ENCODE data around the gene CD40LG. TPM values are rescaled to one million over a fixed set of nuclear protein-coding genes. Genes with fewer than 3 reads are reported as not detected.

Gene CD40LG
- total RNA-seq, 2 experiments from 2014 or later, result 7.1 to 7.6 TPM

- ChIA-PET CTCF (interaction anchor here (0.6 to 1.2 kb wide), 2 partner anchors 13 to 20 kb away, joined by 3 to 7 read pairs; no protein-coding TSS in a partner anchor), POLR2A (interaction anchor here (0.5 kb wide), 1 partner anchor 11 kb away, joined by 3 read pairs; no protein-coding TSS in a partner anchor)
Measured at GRCh38 chrX:136639506-136640176, 8.3 kb upstream of the CD40LG start.

GRCh38 chrX:136643243-136643642, 4.7 kb upstream of the CD40LG start:
- ChIA-PET POLR2A (no interaction called here), CTCF (interaction anchor here (0.5 kb wide), 1 partner anchor 116 kb away, joined by 5 read pairs; no protein-coding TSS in a partner anchor)

GRCh38 chrX:136646602-136647239, 1.2 kb upstream of the CD40LG start:
- POLR2A ChIA-PET, result interaction anchor here (0.7 kb wide), 1 partner anchor 153 kb away, joined by 3 read pairs; no protein-coding TSS in a partner anchor
- CTCF ChIA-PET, result no interaction called here

- ChIA-PET CTCF (no interaction called here), POLR2A (interaction anchor here (0.6 to 0.7 kb wide), 2 partner anchors 11 to 68 kb away, joined by 3 to 4 read pairs; no protein-coding TSS in a partner anchor)
Measured at GRCh38 chrX:136650811-136651210, 2.9 kb downstream of the CD40LG start.

- ChIA-PET CTCF (no interaction called here), POLR2A (no interaction called here)
Measured at GRCh38 chrX:136652822-136653723, 5.1 kb downstream of the CD40LG start.

GRCh38 chrX:136656361-136656964, 8.5 kb downstream of the CD40LG start:
- POLR2A ChIA-PET, result no interaction called here
- CTCF ChIA-PET, result no interaction called here

GRCh38 chrX:136658151-136658550, 10.2 kb downstream of the CD40LG start:
- POLR2A ChIA-PET, result no interaction called here
- CTCF ChIA-PET, result no interaction called here

- CTCF ChIA-PET, result no interaction called here
- POLR2A ChIA-PET, result interaction anchor here (0.5 to 0.6 kb wide), 2 partner anchors 71 to 83 kb away, joined by 3 to 5 read pairs; no protein-coding TSS in a partner anchor
Measured at GRCh38 chrX:136659174-136659573, 11.2 kb downstream of the CD40LG start.

- CTCF ChIA-PET, result no interaction called here
- POLR2A ChIA-PET, result no interaction called here
Measured at GRCh38 chrX:136660896-136661295, 12.9 kb downstream of the CD40LG start.

- POLR2A ChIA-PET, result no interaction called here
- CTCF ChIA-PET, result no interaction called here
Measured at GRCh38 chrX:136662104-136662503, 14.1 kb downstream of the CD40LG start.

GRCh38 chrX:136662976-136663375, 15.0 kb downstream of the CD40LG start:
- ChIA-PET CTCF (interaction anchor here (0.5 kb wide), 1 partner anchor 275 kb away, joined by 3 read pairs; no protein-coding TSS in a partner anchor), POLR2A (no interaction called here)

GRCh38 chrX:136665258-136665900, 17.4 kb downstream of the CD40LG start:
- CTCF ChIA-PET, result no interaction called here
- POLR2A ChIA-PET, result no interaction called here

GRCh38 chrX:136666088-136666487, 18.1 kb downstream of the CD40LG start:
- ChIA-PET CTCF (no interaction called here), POLR2A (no interaction called here)

GRCh38 chrX:136667446-136668168, 19.6 kb downstream of the CD40LG start:
- CTCF ChIA-PET, result no interaction called here

GRCh38 chrX:136671006-136671610, 23.1 kb downstream of the CD40LG start:
- ChIA-PET CTCF (interaction anchor here (0.8 kb wide), 1 partner anchor 63 kb away, joined by 3 read pairs; no protein-coding TSS in a partner anchor), POLR2A (no interaction called here)

More at GRCh38 chrX:136667446-136668168, 19.6 kb downstream of the CD40LG start:
- POLR2A ChIA-PET, result no interaction called here

GRCh38 chrX:136674270-136674985, 26.5 kb downstream of the CD40LG start:
- ChIA-PET CTCF (no interaction called here), POLR2A (interaction anchor here (0.7 kb wide), 1 partner anchor 15 kb away, joined by 4 read pairs; no protein-coding TSS in a partner anchor)

GRCh38 chrX:136679531-136679930, 31.6 kb downstream of the CD40LG start:
- CTCF ChIA-PET, result no interaction called here
- POLR2A ChIA-PET, result no interaction called here

Data from activated CD8-positive, alpha-beta memory T cell treated with anti-CD3 and anti-CD28 coated beads for 36 hours (primary cell).